Psoas muscle (tissue), 8 donors: Measurements from ENCODE around the gene SPECC1. TPM values are rescaled to one million over a fixed set of nuclear protein-coding genes. Genes with fewer than 3 reads are reported as not detected.

Experiments
- ATAC-seq, 4 donors: fragments of 200-7000 bp; cut with Tn5 transposase; one replicate each; pipeline ENCODE4 v1.9.1; 2020; ENCODE audit warnings: moderate library complexity in 3 of 4, mild to moderate bottlenecking in 2 of 4
- DNase-seq, 2 donors: peaks; one replicate each; pipeline ENCODE4 v3.0.0-alpha.2; 2020
- H3K27ac ChIP-seq: fragments of 200-600 bp; one replicate; pipeline ENCODE4 v1.8.0; 2022
- H3K27me3 ChIP-seq, 3 donors: fragments of 200-600 bp in 1 of 3; one replicate each; pipeline versions ENCODE4 v1.6.1 to v1.8.0; 2013 to 2022; ENCODE audit warnings: low read length in 2 of 3, mild to moderate bottlenecking in 2 of 3, moderate library complexity in 1 of 3; ENCODE audit not compliant: insufficient read depth in 3 of 3
- H3K36me3 ChIP-seq, 2 donors: fragments of 200-600 bp in 1 of 2; one replicate each; pipeline versions ENCODE4 v1.6.1 to v1.8.0; 2013 to 2022; ENCODE audit warnings: low read depth in 1 of 2, mild to moderate bottlenecking in 1 of 2, moderate library complexity in 1 of 2; ENCODE audit not compliant: insufficient read depth in 1 of 2
- H3K4me1 ChIP-seq: fragments of 200-600 bp; one replicate; pipeline ENCODE4 v1.8.0; 2022
- H3K4me3 ChIP-seq: fragments of 200-600 bp; one replicate; pipeline ENCODE4 v1.8.0; 2022; ENCODE audit warnings: mild to moderate bottlenecking
- H3K9me3 ChIP-seq: fragments of 200-600 bp; one replicate; pipeline ENCODE4 v1.8.0; 2022
- WGBS, 3 donors: extraction: QIAGEN DNeasy Blood & Tissue Kit; methylation state at CpG; one replicate each; pipeline versions ENCODE4 v1.1.6 to v1.1.7; 2013; 5-methylcytosine and 5-hydroxymethylcytosine counted together
- intact Hi-C, 2 donors: fragments of 100-400 bp; cut with DNase I; formaldehyde crosslinking; loops; one replicate each; pipeline versions ENCODE4 v1.11.0 to v1.14.2; 2022
- polyA plus RNA-seq, 3 donors: library from polyadenylated mRNA; stranded (reverse); fragments of 200-250 nt; gene quantifications; one replicate each; pipeline ENCODE4 v1.2.3, GENCODE V29; 2013
- total RNA-seq, 4 donors: library from RNA; stranded (reverse); fragmentation: NEBNext Ultra II Directional in 2 of 4; extraction: Animal tissue kit (Norgen Biotek cat#: 25700) in 2 of 4; gene quantifications; one replicate each; pipeline versions ENCODE4 v1.2.1 to v1.2.4, GENCODE V29; 2021 to 2023
- TF ChIP-seq, protein P1 (sequence below): fragments of 200-600 bp; IDR thresholded peaks from one replicate; pipeline ENCODE4 v1.8.0; 2022; ENCODE audit warnings: antibody characterized with exemption
- donor health status: healthy with polysubstance abuse.
- donor health status: DM: no; HTN: no; CAD: no; lungs with moderate emphysema.
- donor health status: Bipolar disorder and iron deficiency.
- donor health status: healthy.
- donor health status: DM: yes; HTN: yes; CAD: no.
- donor health status: DM: no; HTN: no; CAD: no.
- donor health status: DM: no; HTN: no; CAD: no.
- donor health status: DM: yes; HTN: yes; CAD: no.

The SPECC1 gene
- total and polyA plus RNA-seq, 7 donors = 2.0 to 11.3 (median 4.7) TPM

GRCh38 chr17:20116683-20117309 lies 107.6 kb downstream of the SPECC1 start:
- H3K36me3 ChIP-seq = no peaks in the 10 kb centered on the region
- no peak for DNase-seq
- ATAC-seq = peak in 3 of 4 donors; percentile 61 to 69 (median 63)
- H3K27me3 ChIP-seq = peaks cover 0 to 4% (median 0%) of the 10 kb centered on the region in 3 donors
- H3K4me1 ChIP-seq = peaks cover under 1% of the 10 kb centered on the region
- no peaks in the 10 kb centered on the region for H3K9me3 ChIP-seq
- H3K4me3 ChIP-seq = no peak overlapping the region
- intact Hi-C loops = loop anchor here (2.0 to 5.0 kb wide), 2 partner anchors 109 to 124 kb away; partner anchors contain the start of gene SPECC1 (in 1 of the 2)
- TF ChIP-seq, protein P1, sequence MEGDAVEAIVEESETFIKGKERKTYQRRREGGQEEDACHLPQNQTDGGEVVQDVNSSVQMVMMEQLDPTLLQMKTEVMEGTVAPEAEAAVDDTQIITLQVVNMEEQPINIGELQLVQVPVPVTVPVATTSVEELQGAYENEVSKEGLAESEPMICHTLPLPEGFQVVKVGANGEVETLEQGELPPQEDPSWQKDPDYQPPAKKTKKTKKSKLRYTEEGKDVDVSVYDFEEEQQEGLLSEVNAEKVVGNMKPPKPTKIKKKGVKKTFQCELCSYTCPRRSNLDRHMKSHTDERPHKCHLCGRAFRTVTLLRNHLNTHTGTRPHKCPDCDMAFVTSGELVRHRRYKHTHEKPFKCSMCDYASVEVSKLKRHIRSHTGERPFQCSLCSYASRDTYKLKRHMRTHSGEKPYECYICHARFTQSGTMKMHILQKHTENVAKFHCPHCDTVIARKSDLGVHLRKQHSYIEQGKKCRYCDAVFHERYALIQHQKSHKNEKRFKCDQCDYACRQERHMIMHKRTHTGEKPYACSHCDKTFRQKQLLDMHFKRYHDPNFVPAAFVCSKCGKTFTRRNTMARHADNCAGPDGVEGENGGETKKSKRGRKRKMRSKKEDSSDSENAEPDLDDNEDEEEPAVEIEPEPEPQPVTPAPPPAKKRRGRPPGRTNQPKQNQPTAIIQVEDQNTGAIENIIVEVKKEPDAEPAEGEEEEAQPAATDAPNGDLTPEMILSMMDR = peak; percentile 61
- WGBS, 3 donors = 15 to 20% (median 18%) methylated on average over 8 of the region's 8 CpGs
- no peak overlapping the region for H3K27ac ChIP-seq

DNA sequence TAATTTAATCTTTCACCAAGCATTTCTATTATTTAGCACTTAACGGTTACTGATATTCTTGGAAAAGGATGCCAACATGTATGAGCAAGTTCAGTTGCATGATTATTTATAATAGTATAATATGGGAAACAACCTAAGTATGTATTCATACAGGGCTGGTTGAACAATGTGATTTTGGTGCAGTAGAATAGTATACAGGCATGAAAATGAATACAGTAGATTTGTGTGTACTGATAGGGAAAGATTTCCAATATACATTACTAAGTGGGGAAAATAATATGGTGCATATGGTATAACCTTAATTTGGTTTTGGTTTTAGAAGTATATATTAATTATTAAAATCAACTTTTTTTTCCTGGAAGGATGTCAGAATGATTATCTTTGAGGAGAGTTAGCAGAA lies 109.1 kb downstream of the SPECC1 start:
- no peak overlapping the region for H3K27ac ChIP-seq
- H3K9me3 ChIP-seq = no peaks in the 10 kb centered on the region
- DNase-seq = no peak
- ATAC-seq = no peak
- no peak overlapping the region for H3K4me3 ChIP-seq
- peaks cover 10% of the 10 kb centered on the region for H3K4me1 ChIP-seq
- H3K27me3 ChIP-seq = no peaks in the 10 kb centered on the region
- H3K36me3 ChIP-seq = no peaks in the 10 kb centered on the region
- TF ChIP-seq, protein P1 = no peak
- 89 to 96% (median 90%) methylated on average over 1 of the region's 1 CpG for WGBS, 3 donors
- intact Hi-C loops = loop anchor here in 1 of 2 donors (5.0 kb wide), 1 partner anchor 111 kb away; the partner anchor contains the start of gene SPECC1

- no peaks in the 10 kb centered on the region for H3K27me3 ChIP-seq
- no peak for DNase-seq
- H3K9me3 ChIP-seq = no peaks in the 10 kb centered on the region
- TF ChIP-seq, protein P1 = no peak
- WGBS, 3 donors = 26 to 38% (median 28%) methylated on average over 3 of the region's 3 CpGs
- no peak overlapping the region for H3K27ac ChIP-seq
- no peak overlapping the region for H3K4me3 ChIP-seq
- peaks cover 10% of the 10 kb centered on the region for H3K4me1 ChIP-seq
- ATAC-seq = no peak
- intact Hi-C loops = loop anchor here (5.0 to 10.0 kb wide), 2 partner anchors 129 to 194 kb away; no protein-coding TSS in a partner anchor
- H3K36me3 ChIP-seq = no peaks in the 10 kb centered on the region
Measured at GRCh38 chr17:20120836-20121235, 111.7 kb downstream of the SPECC1 start.

DNA sequence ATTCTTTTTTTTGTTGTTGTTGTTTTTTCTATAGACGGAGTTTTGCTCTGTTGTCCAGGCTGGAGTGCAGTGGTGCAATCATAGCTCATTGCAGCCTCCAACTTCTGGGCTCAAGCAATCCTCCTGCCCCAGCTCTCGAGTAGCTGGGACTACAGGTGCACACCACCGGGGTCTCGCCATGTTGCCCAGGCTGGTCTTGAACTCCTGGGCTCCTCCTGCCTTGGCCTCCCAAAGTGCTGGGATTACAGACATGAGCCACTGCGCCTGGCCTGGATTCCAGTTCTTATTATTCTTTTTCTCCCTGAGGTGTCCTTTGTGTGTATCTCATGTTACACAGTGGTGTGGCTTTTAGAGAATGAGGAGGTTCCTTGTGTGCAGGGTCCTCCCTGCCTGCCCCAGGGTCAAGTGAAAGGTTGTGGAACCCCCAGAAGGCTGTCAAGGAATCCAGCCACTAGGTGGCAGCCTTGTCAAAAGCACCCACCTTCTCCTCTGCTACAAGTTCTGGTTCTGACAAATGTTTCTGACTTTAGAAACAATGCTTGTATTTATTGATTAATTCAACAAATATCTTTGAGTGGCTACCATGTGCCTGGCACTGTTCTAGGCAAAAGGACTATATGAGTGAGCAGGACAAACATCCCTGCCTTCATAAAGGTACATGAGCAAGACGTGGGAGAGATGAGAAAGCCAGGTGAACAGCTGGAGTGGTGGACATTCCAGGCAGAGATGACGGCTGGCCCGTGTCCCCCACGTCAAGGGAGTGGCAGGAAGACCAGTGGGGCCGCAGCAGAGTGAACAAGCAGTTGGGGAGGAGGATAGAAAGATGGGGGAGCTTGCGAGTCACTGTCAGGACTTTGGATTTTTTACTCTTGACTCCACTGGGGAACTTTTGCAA lies 112.4 kb downstream of the SPECC1 start:
- no peaks in the 10 kb centered on the region for H3K9me3 ChIP-seq
- 36 to 45% (median 39%) methylated on average over 11 of the region's 11 CpGs for WGBS, 3 donors
- peak in 2 of 4 donors; percentile 35 to 62 for ATAC-seq
- H3K27me3 ChIP-seq = no peaks in the 10 kb centered on the region
- TF ChIP-seq, protein P1 = peak; percentile 77
- peaks cover 10% of the 10 kb centered on the region for H3K4me1 ChIP-seq
- H3K4me3 ChIP-seq = no peak overlapping the region
- H3K36me3 ChIP-seq = no peaks in the 10 kb centered on the region
- no peak overlapping the region for H3K27ac ChIP-seq
- DNase-seq = peak; percentile 47 to 59
- intact Hi-C loops = loop anchor here (5.0 to 10.0 kb wide), 2 partner anchors 129 to 193 kb away; no protein-coding TSS in a partner anchor
